Glomerular visceral epithelial cell (primary cell): ENCODE results near the gene C1orf141.
A peak's percentile ranks its signal among the peaks of the same experiment; 100 is the strongest.
"Not testable (repeated sequence)": the region's sequence is repeated elsewhere in the genome, so short reads cannot be mapped to it uniquely, and the experiment has no call there.

ENCODE experiments used
- DNase-seq: peaks from one replicate; pipeline ENCODE4 v3.0.0-alpha.2; 2016; ENCODE audit errors: extremely low spot score

Gene C1orf141

GRCh38 chr1:67134695-67135094 is at the start of gene C1orf141:
C1orf141 (minus strand) TSS chr1:67134970; CDS start chr1:67127240, 7,730 bp downstream.
- no peak for DNase-seq

GRCh38 chr1:67175530-67176087 is 40.8 kb upstream of the C1orf141 start:
- DNase-seq = no peak

DNA sequence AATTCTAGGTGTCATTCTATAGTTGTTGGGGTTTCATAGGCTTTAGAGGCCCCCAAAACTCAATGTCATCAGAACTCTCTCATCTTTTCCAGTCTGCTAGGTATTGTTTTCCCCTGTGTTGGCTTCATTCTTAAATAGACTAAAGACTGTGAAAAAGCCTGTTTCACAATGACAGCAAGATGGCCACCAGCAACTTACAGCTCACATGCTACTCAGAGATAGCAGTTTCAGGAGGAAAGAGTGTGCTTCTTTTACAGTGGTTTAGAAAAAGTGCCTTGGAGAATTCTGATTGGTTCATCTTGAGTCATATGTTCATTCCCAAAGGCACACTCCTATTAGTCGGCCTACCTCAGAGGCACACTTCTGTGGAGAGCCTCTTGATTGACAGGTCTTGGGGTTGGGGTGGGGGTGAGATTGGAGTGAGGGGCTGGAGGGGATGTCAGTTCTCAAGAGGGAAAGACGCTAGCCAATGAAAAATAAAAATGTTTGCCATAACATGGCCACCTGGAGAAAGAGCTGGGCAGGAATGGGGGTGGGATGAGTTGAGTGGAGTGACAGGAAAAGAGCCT is 40.0 kb upstream of the C1orf141 start:
- no peak for DNase-seq

GRCh38 chr1:67173988-67174387 is 39.2 kb upstream of the C1orf141 start:
- no peak for DNase-seq

GRCh38 chr1:67171978-67172377 is 37.2 kb upstream of the C1orf141 start:
- no peak for DNase-seq

DNA sequence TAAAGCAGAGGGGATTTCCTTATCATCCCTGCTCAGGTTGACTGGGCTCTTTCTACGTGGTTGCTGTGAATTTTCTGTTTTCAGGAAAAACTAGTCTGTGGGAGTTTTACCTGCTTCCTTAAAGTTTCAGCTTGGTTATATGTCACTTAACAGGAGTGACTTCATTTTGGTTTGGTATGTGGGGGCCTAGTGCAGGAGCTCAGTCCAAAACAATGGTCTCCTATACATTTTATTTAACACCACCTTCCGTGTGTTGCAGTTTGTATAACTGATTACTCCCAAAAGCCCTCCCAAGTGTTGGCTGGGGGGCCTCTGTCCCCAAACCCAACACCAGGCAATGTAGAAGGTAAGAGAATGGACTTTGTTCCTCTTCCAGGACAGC is 36.8 kb upstream of the C1orf141 start:
- no peak for DNase-seq

DNA sequence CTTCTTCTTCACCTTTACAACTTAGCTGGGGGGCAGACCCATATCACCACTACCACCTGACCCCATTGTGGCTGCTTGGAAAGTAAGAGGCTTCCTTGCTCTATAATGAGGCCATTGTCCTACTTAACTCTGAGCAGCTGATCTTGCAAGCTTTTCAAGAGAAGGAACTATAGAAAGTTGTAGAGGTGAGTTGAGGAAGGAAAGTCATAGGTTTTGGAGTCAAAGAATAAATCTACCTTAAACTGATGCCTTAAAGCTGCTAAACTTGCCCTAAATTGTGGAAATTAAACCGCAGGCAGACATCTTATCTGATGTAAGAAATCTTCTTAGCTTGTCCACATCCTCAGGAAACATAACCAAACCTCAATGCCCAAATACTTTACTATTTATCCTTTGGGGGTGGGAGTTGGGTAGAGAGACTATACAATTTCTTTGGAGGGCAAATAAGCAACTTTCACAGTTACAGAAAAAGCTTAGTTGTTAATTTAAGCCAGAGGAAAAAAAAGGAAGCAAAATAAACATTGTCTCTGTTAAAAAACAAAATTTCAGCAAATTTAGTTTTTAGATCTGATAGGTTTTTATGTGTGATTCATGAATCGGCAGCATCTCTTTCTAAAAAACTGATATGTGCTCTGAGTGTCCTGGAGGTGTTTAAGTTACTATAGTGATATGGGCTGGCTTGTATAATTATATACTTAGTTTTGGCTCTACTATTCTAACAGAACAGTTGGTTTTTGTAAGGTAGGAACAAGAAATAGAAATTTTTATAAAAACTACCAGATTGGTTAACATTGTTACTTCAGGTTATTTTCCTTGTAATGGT is 36.2 kb upstream of the C1orf141 start:
- no peak for DNase-seq

GRCh38 chr1:67169932-67170331 is 35.2 kb upstream of the C1orf141 start:
- DNase-seq = no peak

- DNase-seq = no peak
Measured at GRCh38 chr1:67169496-67169895, 34.7 kb upstream of the C1orf141 start.

GRCh38 chr1:67166196-67166595 is 31.4 kb upstream of the C1orf141 start, which contains the start of gene IL23R:
IL23R (plus strand) TSS chr1:67166454; CDS start chr1:67168121, 1,667 bp downstream.
- no peak for DNase-seq

DNA sequence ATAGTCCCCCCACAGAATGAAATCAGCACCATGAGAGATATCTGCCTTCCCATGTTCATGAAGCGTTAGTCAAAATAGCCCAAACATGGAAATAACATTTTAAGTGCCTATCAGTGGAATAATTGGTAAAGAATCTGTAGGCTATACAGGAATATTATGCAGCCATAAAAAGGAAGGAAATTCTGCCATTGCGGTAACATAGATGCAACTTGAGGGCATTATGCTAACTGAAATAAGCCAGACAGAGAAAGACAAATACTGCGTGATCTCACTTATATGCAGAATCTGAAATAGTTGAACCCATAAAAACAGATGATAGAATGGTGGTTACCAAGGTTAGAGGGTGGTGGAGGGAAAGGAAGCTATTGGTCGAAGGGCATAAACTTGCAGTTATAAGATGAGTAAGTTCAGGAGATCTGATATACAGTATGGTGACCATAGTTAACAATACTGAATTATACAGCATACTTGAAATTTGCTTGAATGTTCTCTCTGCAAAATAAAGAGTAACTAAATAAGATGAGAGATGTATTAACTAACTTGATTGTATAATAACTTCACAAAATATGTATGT is 30.8 kb upstream of the C1orf141 start:
- DNase-seq = no peak

- DNase-seq = peak; percentile 56
Measured at GRCh38 chr1:67162954-67163353, 28.2 kb upstream of the C1orf141 start.

- no peak for DNase-seq
Measured at GRCh38 chr1:67159233-67159632, 24.5 kb upstream of the C1orf141 start.

GRCh38 chr1:67158401-67158800 is 23.6 kb upstream of the C1orf141 start:
- DNase-seq = no peak

GRCh38 chr1:67150931-67151330 is 16.2 kb upstream of the C1orf141 start:
- DNase-seq = no peak

- DNase-seq = peak; percentile 80
Measured at GRCh38 chr1:67149179-67149770, 14.5 kb upstream of the C1orf141 start.

DNA sequence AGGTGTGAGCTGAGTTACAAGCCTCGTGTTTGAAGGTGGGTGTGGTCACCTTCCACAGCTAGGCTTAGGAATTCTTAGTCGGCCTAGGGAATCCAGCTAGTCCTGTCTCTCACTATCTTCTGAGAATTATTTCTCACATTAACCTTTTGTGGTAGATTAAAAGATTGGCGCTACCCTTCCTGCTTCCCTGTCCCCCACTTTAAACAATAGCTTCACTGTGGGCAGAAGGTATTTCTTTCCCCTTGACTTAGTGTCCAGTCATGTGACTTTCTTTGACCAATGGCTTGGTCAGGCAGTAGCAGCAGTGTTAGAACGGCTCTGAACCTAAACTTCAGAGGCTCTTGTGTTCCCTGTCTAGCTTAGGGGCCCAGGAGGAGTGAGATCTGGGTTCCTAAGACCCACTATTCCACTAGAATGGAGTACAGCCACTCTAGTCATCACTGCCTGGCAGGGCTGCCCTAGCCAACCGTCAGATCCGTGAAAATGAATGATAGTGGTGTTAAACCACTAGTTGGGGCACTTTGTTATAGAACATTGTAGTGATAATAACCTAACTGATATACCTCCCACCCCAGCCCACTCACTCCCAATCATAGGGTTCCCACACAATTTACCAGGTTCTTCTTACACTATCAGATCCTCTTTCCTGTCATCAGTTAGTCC is 13.9 kb upstream of the C1orf141 start:
- no peak for DNase-seq

DNA sequence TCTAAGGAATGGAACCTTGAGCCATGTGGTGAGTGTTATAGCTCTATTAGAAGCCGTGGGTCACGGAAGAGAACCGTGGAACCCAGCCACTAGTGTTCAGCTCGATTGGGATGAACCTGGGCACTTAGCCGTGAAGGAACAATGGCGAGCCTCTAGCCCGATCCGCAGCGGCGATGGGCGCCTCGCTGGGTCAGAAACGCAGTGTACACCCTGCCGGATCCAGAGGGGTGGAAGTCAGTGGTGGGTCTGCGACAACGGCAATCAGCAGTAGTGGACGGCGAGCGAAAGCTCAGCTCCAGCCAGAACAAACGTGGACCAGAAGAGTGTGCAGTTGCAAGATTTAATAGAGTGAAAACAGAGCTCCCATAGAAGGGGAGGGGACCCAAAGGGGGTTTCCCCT is 13.2 kb upstream of the C1orf141 start:
- DNase-seq = not testable (repeated sequence)

- no peak for DNase-seq
Measured at GRCh38 chr1:67146539-67146938, 11.8 kb upstream of the C1orf141 start.

- DNase-seq = no peak
Measured at GRCh38 chr1:67146101-67146500, 11.3 kb upstream of the C1orf141 start.

DNA sequence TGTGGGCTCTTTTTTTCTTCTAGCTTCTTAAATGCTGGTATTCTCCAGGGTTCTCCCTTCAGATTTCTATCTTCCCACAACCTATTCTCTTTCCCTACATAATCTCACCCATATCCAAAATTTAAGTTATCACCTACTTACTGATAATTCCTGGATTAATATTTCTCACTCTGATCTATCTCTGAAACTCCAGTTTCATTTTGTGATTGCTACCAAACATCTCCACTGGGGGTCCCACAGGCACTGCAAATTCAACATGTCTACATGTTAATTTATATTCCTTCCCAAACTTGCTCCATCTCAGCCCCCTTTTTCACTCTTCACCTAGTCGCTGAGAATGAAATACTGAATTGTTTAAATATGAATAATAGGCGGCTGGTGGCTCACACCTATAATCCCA is 9.9 kb upstream of the C1orf141 start:
- no peak for DNase-seq

- no peak for DNase-seq
Measured at GRCh38 chr1:67143966-67144365, 9.2 kb upstream of the C1orf141 start.
